K562 (cell line): ENCODE results near the gene SCAMP2. TPM values are rescaled to one million over a fixed set of nuclear protein-coding genes. Genes with fewer than 3 reads are reported as not detected.

ENCODE experiments used
- CREM ChIP-seq: IDR thresholded peaks from 2 replicates; pipeline ENCODE4 v1.6.1; 2014; ENCODE audit warnings: antibody characterized with exemption, low read depth
- ESRRA ChIP-seq: fragments of 450-650 bp; IDR thresholded peaks from 2 replicates; pipeline ENCODE4 v1.6.1; 2014; ENCODE audit warnings: low read depth, mild to moderate bottlenecking, moderate library complexity, borderline replicate concordance
- HEY1 ChIP-seq: fragments of 250-450 bp; sonication (Bioruptor Pico); IDR thresholded peaks from 2 replicates; pipeline ENCODE4 v1.5.0; 2020; ENCODE audit warnings: mild to moderate bottlenecking, moderate library complexity, borderline replicate concordance
- KAT7 ChIP-seq: sonication (generic); formaldehyde crosslinking; IDR thresholded peaks from 2 replicates; pipeline ENCODE4 v1.8.0; 2022; ENCODE audit warnings: missing genetic modification reagents, mild to moderate bottlenecking, borderline replicate concordance
- MEIS2 ChIP-seq: fragments of 450-650 bp; IDR thresholded peaks from 2 replicates; pipeline ENCODE4 v1.6.1; 2014; ENCODE audit warnings: mild to moderate bottlenecking; ENCODE audit not compliant: partially characterized antibody
- NBN ChIP-seq: fragments of 450-650 bp; IDR thresholded peaks from 2 replicates; pipeline ENCODE4 v1.6.1; 2016; ENCODE audit warnings: low read depth, mild to moderate bottlenecking
- NCOA6 ChIP-seq: fragments of 450-650 bp; IDR thresholded peaks from 2 replicates; pipeline ENCODE4 v1.6.1; 2017; ENCODE audit warnings: mild to moderate bottlenecking
- PRPF4 ChIP-seq: fragments of 200-400 bp; formaldehyde crosslinking; IDR thresholded peaks from one replicate; pipeline ENCODE4 v1.6.1; 2017; ENCODE audit warnings: low read length, low read depth, mild to moderate bottlenecking; ENCODE audit not compliant: insufficient read depth, poor library complexity, severe bottlenecking
- SREBF2 ChIP-seq: sonication (generic); formaldehyde crosslinking; IDR thresholded peaks from 2 replicates; pipeline ENCODE4 v1.4.0; 2020; ENCODE audit warnings: mild to moderate bottlenecking, missing genetic modification reagents
- TEAD1 ChIP-seq, 2 experiments: fragments of 450-650 bp in 1 of 2; sonication (generic) in 1 of 2; formaldehyde crosslinking; IDR thresholded peaks; 2 replicates each; pipeline versions ENCODE4 v1.4.0 to v1.8.0; 2020 to 2022; ENCODE audit warnings: mild to moderate bottlenecking in 2 of 2, missing genetic modification reagents in 1 of 2
- XRCC5 ChIP-seq: fragments of 200-400 bp; formaldehyde crosslinking; IDR thresholded peaks from 2 replicates; pipeline ENCODE4 v1.6.1; 2017; ENCODE audit warnings: low read depth, mild to moderate bottlenecking, low read length
- ZKSCAN8 ChIP-seq: fragments of 200-800 bp; sonication (Bioruptor generic); IDR thresholded peaks from 2 replicates; pipeline ENCODE4 v1.6.1; 2016; ENCODE audit warnings: missing genetic modification characterization, missing compliant biosample characterization
- ZNF253 ChIP-seq: fragments of 250-450 bp; sonication (Bioruptor Pico); conservative IDR thresholded peaks from 2 replicates; pipeline ENCODE4 v1.6.1; 2021; ENCODE audit warnings: mild to moderate bottlenecking
- ZNF830 ChIP-seq: fragments of 250-450 bp; sonication (Bioruptor Pico); IDR thresholded peaks from 2 replicates; pipeline ENCODE4 v1.5.0; 2021; ENCODE audit warnings: mild to moderate bottlenecking
- polyA plus RNA-seq, 8 experiments: library from polyadenylated mRNA; depleted of rRNA in 4 of 8; stranded (reverse) in 5 of 8; unstranded in 3 of 8; fragments of >200 nt; fragmentation: Nextera tagmentation in 2 of 8; fragmentation: Illumina TruSeq in 1 of 8; extraction: Ambion mirVana in 2 of 8; extraction: Trizol in 1 of 8; gene quantifications; 2 replicates each; pipeline versions ENCODE4 v1.2.1 to v1.2.3, GENCODE V29; 2011 to 2014; ENCODE audit warnings: inconsistent platforms in 1 of 8, missing spikeins in 1 of 8
- total RNA-seq, 7 experiments: library from RNA; depleted of rRNA in 6 of 7; stranded (reverse); fragments of >200 nt in 6 of 7; fragmentation: Illumina TruSeq in 2 of 7; extraction: Trizol in 2 of 7; gene quantifications; 2 replicates each; pipeline versions ENCODE4 v1.2.1 to v1.2.3, GENCODE V29; 2011 to 2021; ENCODE audit warnings: low replicate concordance in 1 of 7
- TF ChIP-seq, protein P1 (sequence below), 3 experiments: IDR thresholded peaks in 2 of 3; conservative IDR thresholded peaks in 1 of 3; 2 replicates each; pipeline ENCODE4 v1.5.1; 2011 to 2012; ENCODE audit warnings: low read length in 3 of 3, mild to moderate bottlenecking in 3 of 3, control low read depth in 2 of 3, improper control_type of control experiment in 1 of 3, inconsistent platforms in 1 of 3, low read depth in 1 of 3, mixed read lengths in 1 of 3, moderate library complexity in 1 of 3; ENCODE audit not compliant: insufficient read depth in 2 of 3
- TF ChIP-seq, protein P2 (sequence below): fragments of 450-650 bp; formaldehyde crosslinking; IDR thresholded peaks from 2 replicates; pipeline ENCODE4 v1.4.0; 2020; ENCODE audit warnings: mild to moderate bottlenecking, mixed read lengths
- TF ChIP-seq, protein P3 (sequence below): IDR thresholded peaks from 3 replicates; pipeline ENCODE4 v1.6.1; 2011; ENCODE audit warnings: borderline replicate concordance, mild to moderate bottlenecking; ENCODE audit not compliant: insufficient read length, insufficient read depth
- TF ChIP-seq, protein P4 (sequence below): fragments of 450-650 bp; conservative IDR thresholded peaks from 2 replicates; pipeline ENCODE4 v1.6.1; 2016; ENCODE audit warnings: missing genetic modification characterization, low read depth, mild to moderate bottlenecking, missing compliant biosample characterization, moderate library complexity
- TF ChIP-seq, protein P5 (sequence below): fragments of 250-450 bp; sonication (Bioruptor Pico); IDR thresholded peaks from 2 replicates; pipeline ENCODE4 v1.4.0; 2020; ENCODE audit warnings: mild to moderate bottlenecking, moderate library complexity, borderline replicate concordance

The SCAMP2 gene
- total and polyA plus RNA-seq, 9 of the 15 experiments (the other 6 are each of a cell fraction or from before 2014, with no cell fraction given), result 5.9 to 61.1 (median 20.1) TPM

DNA sequence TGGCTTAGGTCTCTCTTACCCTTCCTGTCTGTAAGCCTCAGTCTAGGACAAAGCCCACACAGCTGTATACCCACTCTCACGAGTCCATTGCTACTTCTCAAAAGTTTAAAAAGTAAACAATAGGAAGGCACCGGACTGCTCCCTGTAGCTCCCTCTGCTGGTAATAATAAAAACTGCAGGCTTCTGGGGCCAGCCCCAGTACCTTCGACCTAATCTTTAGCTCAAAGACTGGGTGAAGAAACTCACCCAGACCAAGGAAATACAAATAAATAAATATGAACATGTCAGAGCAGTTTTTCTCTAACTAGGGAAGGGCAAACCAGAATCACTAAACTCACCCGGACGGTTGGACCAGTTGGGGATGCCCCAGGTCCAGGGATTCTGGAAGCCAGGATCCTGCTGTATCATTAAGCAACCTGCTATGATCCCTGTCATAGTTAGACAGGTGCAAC is 28.5 kb upstream of the SCAMP2 start (continued):
- TF ChIP-seq, protein P1, sequence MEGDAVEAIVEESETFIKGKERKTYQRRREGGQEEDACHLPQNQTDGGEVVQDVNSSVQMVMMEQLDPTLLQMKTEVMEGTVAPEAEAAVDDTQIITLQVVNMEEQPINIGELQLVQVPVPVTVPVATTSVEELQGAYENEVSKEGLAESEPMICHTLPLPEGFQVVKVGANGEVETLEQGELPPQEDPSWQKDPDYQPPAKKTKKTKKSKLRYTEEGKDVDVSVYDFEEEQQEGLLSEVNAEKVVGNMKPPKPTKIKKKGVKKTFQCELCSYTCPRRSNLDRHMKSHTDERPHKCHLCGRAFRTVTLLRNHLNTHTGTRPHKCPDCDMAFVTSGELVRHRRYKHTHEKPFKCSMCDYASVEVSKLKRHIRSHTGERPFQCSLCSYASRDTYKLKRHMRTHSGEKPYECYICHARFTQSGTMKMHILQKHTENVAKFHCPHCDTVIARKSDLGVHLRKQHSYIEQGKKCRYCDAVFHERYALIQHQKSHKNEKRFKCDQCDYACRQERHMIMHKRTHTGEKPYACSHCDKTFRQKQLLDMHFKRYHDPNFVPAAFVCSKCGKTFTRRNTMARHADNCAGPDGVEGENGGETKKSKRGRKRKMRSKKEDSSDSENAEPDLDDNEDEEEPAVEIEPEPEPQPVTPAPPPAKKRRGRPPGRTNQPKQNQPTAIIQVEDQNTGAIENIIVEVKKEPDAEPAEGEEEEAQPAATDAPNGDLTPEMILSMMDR (IDR thresholded peaks at IDR 0.05 in 2 of 3, conservative IDR thresholded peaks at IDR 0.05 in 1 of 3; ENCODE audit: insufficient read depth in 2 of 3, low read depth in 1 of 3, low read length in 3 of 3), result peak; percentile 75 to 88 (median 88)
- TF ChIP-seq NBN (no peak), ZNF830 (CRISPR knock-in tag) (no peak), CREM (no peak), TEAD1 (CRISPR knock-in tag; IDR thresholded peaks at IDR 0.05) (no peak), SREBF2 (CRISPR knock-in tag) (no peak), ESRRA (no peak), NCOA6 (no peak), PRPF4 (no peak), ZNF253 (no peak), HEY1 (no peak), ZKSCAN8 (CRISPR knock-in tag) (no peak), MEIS2 (no peak), KAT7 (no peak), XRCC5 (peak; percentile 30; the same call in 1 of the 2 replicates)
- TF ChIP-seq, protein P2, sequence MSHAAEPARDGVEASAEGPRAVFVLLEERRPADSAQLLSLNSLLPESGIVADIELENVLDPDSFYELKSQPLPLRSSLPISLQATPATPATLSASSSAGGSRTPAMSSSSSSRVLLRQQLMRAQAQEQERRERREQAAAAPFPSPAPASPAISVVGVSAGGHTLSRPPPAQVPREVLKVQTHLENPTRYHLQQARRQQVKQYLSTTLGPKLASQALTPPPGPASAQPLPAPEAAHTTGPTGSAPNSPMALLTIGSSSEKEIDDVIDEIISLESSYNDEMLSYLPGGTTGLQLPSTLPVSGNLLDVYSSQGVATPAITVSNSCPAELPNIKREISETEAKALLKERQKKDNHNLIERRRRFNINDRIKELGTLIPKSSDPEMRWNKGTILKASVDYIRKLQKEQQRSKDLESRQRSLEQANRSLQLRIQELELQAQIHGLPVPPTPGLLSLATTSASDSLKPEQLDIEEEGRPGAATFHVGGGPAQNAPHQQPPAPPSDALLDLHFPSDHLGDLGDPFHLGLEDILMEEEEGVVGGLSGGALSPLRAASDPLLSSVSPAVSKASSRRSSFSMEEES, result no peak
- TF ChIP-seq, protein P3, sequence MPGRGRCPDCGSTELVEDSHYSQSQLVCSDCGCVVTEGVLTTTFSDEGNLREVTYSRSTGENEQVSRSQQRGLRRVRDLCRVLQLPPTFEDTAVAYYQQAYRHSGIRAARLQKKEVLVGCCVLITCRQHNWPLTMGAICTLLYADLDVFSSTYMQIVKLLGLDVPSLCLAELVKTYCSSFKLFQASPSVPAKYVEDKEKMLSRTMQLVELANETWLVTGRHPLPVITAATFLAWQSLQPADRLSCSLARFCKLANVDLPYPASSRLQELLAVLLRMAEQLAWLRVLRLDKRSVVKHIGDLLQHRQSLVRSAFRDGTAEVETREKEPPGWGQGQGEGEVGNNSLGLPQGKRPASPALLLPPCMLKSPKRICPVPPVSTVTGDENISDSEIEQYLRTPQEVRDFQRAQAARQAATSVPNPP, result no peak
- TF ChIP-seq, protein P4, sequence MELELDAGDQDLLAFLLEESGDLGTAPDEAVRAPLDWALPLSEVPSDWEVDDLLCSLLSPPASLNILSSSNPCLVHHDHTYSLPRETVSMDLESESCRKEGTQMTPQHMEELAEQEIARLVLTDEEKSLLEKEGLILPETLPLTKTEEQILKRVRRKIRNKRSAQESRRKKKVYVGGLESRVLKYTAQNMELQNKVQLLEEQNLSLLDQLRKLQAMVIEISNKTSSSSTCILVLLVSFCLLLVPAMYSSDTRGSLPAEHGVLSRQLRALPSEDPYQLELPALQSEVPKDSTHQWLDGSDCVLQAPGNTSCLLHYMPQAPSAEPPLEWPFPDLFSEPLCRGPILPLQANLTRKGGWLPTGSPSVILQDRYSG (tag), result no peak
- TF ChIP-seq, protein P5, sequence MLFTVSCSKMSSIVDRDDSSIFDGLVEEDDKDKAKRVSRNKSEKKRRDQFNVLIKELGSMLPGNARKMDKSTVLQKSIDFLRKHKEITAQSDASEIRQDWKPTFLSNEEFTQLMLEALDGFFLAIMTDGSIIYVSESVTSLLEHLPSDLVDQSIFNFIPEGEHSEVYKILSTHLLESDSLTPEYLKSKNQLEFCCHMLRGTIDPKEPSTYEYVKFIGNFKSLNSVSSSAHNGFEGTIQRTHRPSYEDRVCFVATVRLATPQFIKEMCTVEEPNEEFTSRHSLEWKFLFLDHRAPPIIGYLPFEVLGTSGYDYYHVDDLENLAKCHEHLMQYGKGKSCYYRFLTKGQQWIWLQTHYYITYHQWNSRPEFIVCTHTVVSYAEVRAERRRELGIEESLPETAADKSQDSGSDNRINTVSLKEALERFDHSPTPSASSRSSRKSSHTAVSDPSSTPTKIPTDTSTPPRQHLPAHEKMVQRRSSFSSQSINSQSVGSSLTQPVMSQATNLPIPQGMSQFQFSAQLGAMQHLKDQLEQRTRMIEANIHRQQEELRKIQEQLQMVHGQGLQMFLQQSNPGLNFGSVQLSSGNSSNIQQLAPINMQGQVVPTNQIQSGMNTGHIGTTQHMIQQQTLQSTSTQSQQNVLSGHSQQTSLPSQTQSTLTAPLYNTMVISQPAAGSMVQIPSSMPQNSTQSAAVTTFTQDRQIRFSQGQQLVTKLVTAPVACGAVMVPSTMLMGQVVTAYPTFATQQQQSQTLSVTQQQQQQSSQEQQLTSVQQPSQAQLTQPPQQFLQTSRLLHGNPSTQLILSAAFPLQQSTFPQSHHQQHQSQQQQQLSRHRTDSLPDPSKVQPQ (CRISPR knock-in tag), result no peak
